ENCODE data around the gene AIF1L. TPM values are rescaled to one million over a fixed set of nuclear protein-coding genes. Genes with fewer than 3 reads are reported as not detected.

Gene AIF1L
- total and polyA plus RNA-seq, 2 of the 13 experiments (the other 11 are each of a cell fraction or from before 2014, with no cell fraction given), result 12.4 to 36.5 TPM

- TF ChIP-seq CSRNP1 (CRISPR knock-in tag; IDR thresholded peaks at IDR 0.05) (no peak), NFATC3 (CRISPR knock-in tag; IDR thresholded peaks at IDR 0.05) (no peak), ZNF296 (CRISPR knock-in tag; conservative IDR thresholded peaks at IDR 0.05) (no peak), JUNB (CRISPR knock-in tag; IDR thresholded peaks at IDR 0.05; ENCODE audit: borderline replicate concordance) (no peak), ZNF10 (CRISPR knock-in tag; IDR thresholded peaks at IDR 0.05; ENCODE audit: borderline replicate concordance, low read depth) (no peak), ZNF740 (CRISPR knock-in tag; IDR thresholded peaks at IDR 0.05) (no peak), SRSF4 (IDR thresholded peaks at IDR 0.05; ENCODE audit: low read depth, low read length, poor library complexity, severe bottlenecking) (no peak), ZSCAN25 (CRISPR knock-in tag; IDR thresholded peaks at IDR 0.05) (no peak), ELF3 (CRISPR knock-in tag; IDR thresholded peaks at IDR 0.05) (no peak), FOXA3 (CRISPR knock-in tag; IDR thresholded peaks at IDR 0.05) (no peak)
- TF ChIP-seq, protein P1, sequence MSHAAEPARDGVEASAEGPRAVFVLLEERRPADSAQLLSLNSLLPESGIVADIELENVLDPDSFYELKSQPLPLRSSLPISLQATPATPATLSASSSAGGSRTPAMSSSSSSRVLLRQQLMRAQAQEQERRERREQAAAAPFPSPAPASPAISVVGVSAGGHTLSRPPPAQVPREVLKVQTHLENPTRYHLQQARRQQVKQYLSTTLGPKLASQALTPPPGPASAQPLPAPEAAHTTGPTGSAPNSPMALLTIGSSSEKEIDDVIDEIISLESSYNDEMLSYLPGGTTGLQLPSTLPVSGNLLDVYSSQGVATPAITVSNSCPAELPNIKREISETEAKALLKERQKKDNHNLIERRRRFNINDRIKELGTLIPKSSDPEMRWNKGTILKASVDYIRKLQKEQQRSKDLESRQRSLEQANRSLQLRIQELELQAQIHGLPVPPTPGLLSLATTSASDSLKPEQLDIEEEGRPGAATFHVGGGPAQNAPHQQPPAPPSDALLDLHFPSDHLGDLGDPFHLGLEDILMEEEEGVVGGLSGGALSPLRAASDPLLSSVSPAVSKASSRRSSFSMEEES (CRISPR knock-in tag; IDR thresholded peaks at IDR 0.05), result no peak
- TF ChIP-seq, protein P2, sequence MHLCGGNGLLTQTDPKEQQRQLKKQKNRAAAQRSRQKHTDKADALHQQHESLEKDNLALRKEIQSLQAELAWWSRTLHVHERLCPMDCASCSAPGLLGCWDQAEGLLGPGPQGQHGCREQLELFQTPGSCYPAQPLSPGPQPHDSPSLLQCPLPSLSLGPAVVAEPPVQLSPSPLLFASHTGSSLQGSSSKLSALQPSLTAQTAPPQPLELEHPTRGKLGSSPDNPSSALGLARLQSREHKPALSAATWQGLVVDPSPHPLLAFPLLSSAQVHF (CRISPR knock-in tag; IDR thresholded peaks at IDR 0.05), result no peak
- TF ChIP-seq, protein P3, sequence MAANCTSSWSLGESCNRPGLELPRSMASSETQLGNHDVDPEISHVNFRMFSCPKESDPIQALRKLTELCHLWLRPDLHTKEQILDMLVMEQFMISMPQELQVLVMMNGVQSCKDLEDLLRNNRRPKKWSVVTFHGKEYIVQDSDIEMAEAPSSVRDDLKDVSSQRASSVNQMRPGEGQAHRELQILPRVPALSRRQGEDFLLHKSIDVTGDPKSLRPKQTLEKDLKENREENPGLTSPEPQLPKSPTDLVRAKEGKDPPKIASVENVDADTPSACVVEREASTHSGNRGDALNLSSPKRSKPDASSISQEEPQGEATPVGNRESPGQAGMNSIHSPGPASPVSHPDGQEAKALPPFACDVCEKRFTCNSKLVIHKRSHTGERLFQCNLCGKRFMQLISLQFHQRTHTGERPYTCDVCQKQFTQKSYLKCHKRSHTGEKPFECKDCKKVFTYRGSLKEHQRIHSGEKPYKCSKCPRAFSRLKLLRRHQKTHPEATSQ (CRISPR knock-in tag; IDR thresholded peaks at IDR 0.05; ENCODE audit: borderline replicate concordance), result no peak
- in situ Hi-C loops (cut with HindIII; ENCODE audit: extremely low pct_ligation_motif_present, low pct_unique_long_range_greater_than_20kb) (no loop called here), intact Hi-C loops (cut with micrococcal nuclease; ENCODE audit: unreplicated experiment) (no loop called here)
- POLR2A ChIA-PET, result interaction anchor here (1.8 to 3.2 kb wide), 2 partner anchors 12 to 14 kb away, joined by 8 to 15 read pairs; partner anchors contain the start of gene NUP214
- no peak for FAIRE-seq
- peak overlapping the region; percentile 53 for H3K4me2 ChIP-seq (ENCODE audit: low read depth, low read length)
- H3K9ac ChIP-seq (ENCODE audit: insufficient read depth, low read depth, low read length), result peak overlapping the region; percentile 45
- CTCF ChIA-PET (ENCODE audit: low intra/inter-chr PET ratio, low total read pairs), result no interaction called here
- H4K20me1 ChIP-seq (ENCODE audit: insufficient read depth, low read length), result no peaks in the 10 kb centered on the region
- H3K27me3 ChIP-seq (ENCODE audit: control insufficient read depth in 1 of 2, insufficient read depth in 2 of 2, low read length in 2 of 2), result no peaks in the 10 kb centered on the region; a peak in 1 of 5 replicates
- WGBS (ENCODE audit: low lambda C conversion rate), result 73% methylated on average over 5 of the region's 10 CpGs
- BruUV-seq (replicated peaks), result no TSS peak
- peaks cover 17% of the 10 kb centered on the region for H3K4me1 ChIP-seq (ENCODE audit: insufficient read depth, low read length)
- no peaks in the 10 kb centered on the region; a peak in 1 of 5 replicates for H3K36me3 ChIP-seq (replicated peaks in 1 of 2; ENCODE audit: control insufficient read depth in 1 of 2, insufficient read depth in 2 of 2, low read length in 2 of 2)
- H3K27ac ChIP-seq (ENCODE audit: extremely low read length, insufficient read depth, low read length), result peak overlapping the region; percentile 33
- H3K9me3 ChIP-seq (ENCODE audit: low read length), result no peaks in the 10 kb centered on the region
- peak overlapping the region in 1 of 3 experiments; percentile 7; a peak in 2 of 6 replicates for H3K4me3 ChIP-seq (replicated peaks in 1 of 3; ENCODE audit: insufficient read depth in 1 of 3, low read depth in 2 of 3, low read length in 3 of 3)
- no peaks in the 10 kb centered on the region for H3K79me2 ChIP-seq (ENCODE audit: insufficient read depth, low read length)
- no peak overlapping the region for H2AFZ ChIP-seq (ENCODE audit: low read length)
- DNase-seq (ENCODE audit: low spot score), result no peak
- peak; percentile 23 for ATAC-seq
Measured at GRCh38 chr9:131111186-131111853, 15.0 kb downstream of the AIF1L start.
